SK-N-SH (cell line): Measurements from ENCODE around the gene GTF2F2.

Experiments used
- CTCF ChIP-seq: fragments of 200-600 bp; sonication (generic); IDR thresholded peaks from 2 replicates; pipeline ENCODE4 v1.6.1; 2017; ENCODE audit warnings: antibody characterized with exemption, mild to moderate bottlenecking, moderate library complexity
- EP300 ChIP-seq, 2 experiments: IDR thresholded peaks; 2 replicates each; pipeline versions ENCODE4 v1.4.0 to v1.6.1; 2012; ENCODE audit warnings: borderline replicate concordance in 1 of 2, low read depth in 1 of 2, low read length in 1 of 2
- MEF2A ChIP-seq: IDR thresholded peaks from 2 replicates; pipeline ENCODE4 v1.4.0; 2012; ENCODE audit warnings: low read depth, borderline replicate concordance
- MXI1 ChIP-seq: IDR thresholded peaks from 2 replicates; pipeline ENCODE4 v1.6.1; 2012; ENCODE audit warnings: mild to moderate bottlenecking, low read depth, low read length, improper control_type of control experiment
- NRF1 ChIP-seq: IDR thresholded peaks from 2 replicates; pipeline ENCODE4 v1.6.1; 2012; ENCODE audit warnings: low read depth, mild to moderate bottlenecking, low read length
- REST ChIP-seq: IDR thresholded peaks from 2 replicates; pipeline ENCODE4 v1.6.1; 2012; ENCODE audit warnings: mild to moderate bottlenecking, low read depth, low read length, moderate library complexity
- RFX5 ChIP-seq: IDR thresholded peaks from 2 replicates; pipeline ENCODE4 v1.6.1; 2012; ENCODE audit warnings: mild to moderate bottlenecking, improper control_type of control experiment, low read length
- SMC3 ChIP-seq: IDR thresholded peaks from 2 replicates; pipeline ENCODE4 v1.6.1; 2012; ENCODE audit warnings: low read depth, low read length, improper control_type of control experiment
- TAF1 ChIP-seq: IDR thresholded peaks from 2 replicates; pipeline ENCODE4 v1.6.1; 2012; ENCODE audit warnings: low read depth, mild to moderate bottlenecking, low read length, moderate library complexity, borderline replicate concordance
- USF2 ChIP-seq: fragments of 150-350 bp; IDR thresholded peaks from 2 replicates; pipeline ENCODE4 v1.6.1; 2017; ENCODE audit warnings: antibody characterized with exemption, low read length, low read depth, borderline replicate concordance

GRCh38 chr13:45302507-45302906 is 182.2 kb downstream of the GTF2F2 start:
- no peak for TF ChIP-seq TAF1
- no peak for TF ChIP-seq REST
- TF ChIP-seq EP300 (IDR thresholded peaks at IDR 0.05; ENCODE audit: borderline replicate concordance in 1 of 2, low read depth in 1 of 2, low read length in 1 of 2), result no peak
- TF ChIP-seq CTCF, result no peak
- TF ChIP-seq SMC3, result no peak
- no peak for TF ChIP-seq RFX5
- no peak for TF ChIP-seq MEF2A
- no peak for TF ChIP-seq NRF1
- no peak for TF ChIP-seq MXI1
- TF ChIP-seq USF2, result no peak
